HEK293T (cell line): ENCODE results near the gene ACSM5.

Experiments used
- CTCF ChIA-PET: fragments of 350-600 bp; formaldehyde crosslinking; extraction: SDS; loops from one replicate; lab custom pipeline; 2021; ENCODE audit warnings: antibody characterized with exemption, inconsistent platforms; lab: Yijun Ruan, JAX
- POLR2A ChIA-PET: fragments of 350-600 bp; formaldehyde crosslinking; extraction: SDS; loops from one replicate; lab custom pipeline; 2020; ENCODE audit warnings: antibody characterized with exemption, inconsistent platforms; lab: Yijun Ruan, JAX
- DNase-seq: peaks from one replicate; pipeline ENCODE4 v3.0.0; 2012; ENCODE audit warnings: mixed read lengths; ENCODE audit errors: extremely low spot score
- ARNT ChIP-seq: fragments of 450-650 bp; IDR thresholded peaks from 2 replicates; pipeline ENCODE4 v1.6.1; 2017; ENCODE audit warnings: mild to moderate bottlenecking
- BHLHE40 ChIP-seq: fragments of 450-650 bp; IDR thresholded peaks from 2 replicates; pipeline ENCODE4 v1.6.1; 2016; ENCODE audit warnings: mild to moderate bottlenecking, moderate library complexity, borderline replicate concordance
- CTBP1 ChIP-seq: fragments of 450-650 bp; IDR thresholded peaks from 2 replicates; pipeline ENCODE4 v1.6.1; 2016; ENCODE audit warnings: borderline replicate concordance
- ELF4 ChIP-seq: fragments of 450-650 bp; IDR thresholded peaks from 2 replicates; pipeline ENCODE4 v1.6.1; 2017; ENCODE audit warnings: antibody characterized with exemption
- FOXA1 ChIP-seq: fragments of 450-650 bp; IDR thresholded peaks from 2 replicates; pipeline ENCODE4 v1.6.1; 2016; ENCODE audit warnings: mild to moderate bottlenecking
- FOXK2 ChIP-seq: fragments of 450-650 bp; IDR thresholded peaks from 2 replicates; pipeline ENCODE4 v1.6.1; 2016; ENCODE audit warnings: mild to moderate bottlenecking
- FOXM1 ChIP-seq: fragments of 450-650 bp; IDR thresholded peaks from 2 replicates; pipeline ENCODE4 v1.6.1; 2017; ENCODE audit warnings: mild to moderate bottlenecking, borderline replicate concordance
- HDGF ChIP-seq: fragments of 450-650 bp; IDR thresholded peaks from 2 replicates; pipeline ENCODE4 v1.6.1; 2017; ENCODE audit warnings: antibody characterized with exemption, borderline replicate concordance
- L3MBTL2 ChIP-seq: fragments of 450-650 bp; conservative IDR thresholded peaks from 2 replicates; pipeline ENCODE4 v1.6.1; 2016; ENCODE audit warnings: mild to moderate bottlenecking
- LEF1 ChIP-seq: fragments of 450-650 bp; IDR thresholded peaks from 2 replicates; pipeline ENCODE4 v1.6.1; 2017; ENCODE audit warnings: mild to moderate bottlenecking, borderline replicate concordance
- NFRKB ChIP-seq: fragments of 450-650 bp; IDR thresholded peaks from 2 replicates; pipeline ENCODE4 v1.6.1; 2016; ENCODE audit warnings: mild to moderate bottlenecking, moderate library complexity
- PKNOX1 ChIP-seq: fragments of 450-650 bp; IDR thresholded peaks from 2 replicates; pipeline ENCODE4 v1.6.1; 2016
- SP1 ChIP-seq: fragments of 450-650 bp; IDR thresholded peaks from 2 replicates; pipeline ENCODE4 v1.6.1; 2017
- SUZ12 ChIP-seq: fragments of 450-650 bp; IDR thresholded peaks from 2 replicates; pipeline ENCODE4 v1.6.1; 2016; ENCODE audit warnings: mild to moderate bottlenecking
- TARDBP ChIP-seq: fragments of 450-650 bp; IDR thresholded peaks from 2 replicates; pipeline ENCODE4 v1.6.1; 2016
- ZNF384 ChIP-seq: fragments of 450-650 bp; IDR thresholded peaks from 2 replicates; pipeline ENCODE4 v1.6.1; 2016

ACSM5 gene

GRCh38 chr16:20395946-20396345, 13.4 kb upstream of the ACSM5 start:
- no peak for DNase-seq
- ChIA-PET CTCF (interaction anchor here (1.0 to 1.6 kb wide), 2 partner anchors 10 to 13 kb away, joined by 3 to 6 read pairs; no protein-coding TSS in a partner anchor), POLR2A (no interaction called here)
- TF ChIP-seq HDGF: no peak
- TF ChIP-seq LEF1: no peak
- TF ChIP-seq PKNOX1: no peak
- no peak for TF ChIP-seq BHLHE40
- TF ChIP-seq NFRKB: no peak
- no peak for TF ChIP-seq SUZ12
- TF ChIP-seq FOXA1: no peak
- no peak for TF ChIP-seq L3MBTL2
- no peak for TF ChIP-seq ZNF384
- no peak for TF ChIP-seq SP1
- no peak for TF ChIP-seq CTBP1
- no peak for TF ChIP-seq ELF4
- no peak for TF ChIP-seq TARDBP
- no peak for TF ChIP-seq FOXM1
- no peak for TF ChIP-seq FOXK2
- no peak for TF ChIP-seq ARNT

DNA sequence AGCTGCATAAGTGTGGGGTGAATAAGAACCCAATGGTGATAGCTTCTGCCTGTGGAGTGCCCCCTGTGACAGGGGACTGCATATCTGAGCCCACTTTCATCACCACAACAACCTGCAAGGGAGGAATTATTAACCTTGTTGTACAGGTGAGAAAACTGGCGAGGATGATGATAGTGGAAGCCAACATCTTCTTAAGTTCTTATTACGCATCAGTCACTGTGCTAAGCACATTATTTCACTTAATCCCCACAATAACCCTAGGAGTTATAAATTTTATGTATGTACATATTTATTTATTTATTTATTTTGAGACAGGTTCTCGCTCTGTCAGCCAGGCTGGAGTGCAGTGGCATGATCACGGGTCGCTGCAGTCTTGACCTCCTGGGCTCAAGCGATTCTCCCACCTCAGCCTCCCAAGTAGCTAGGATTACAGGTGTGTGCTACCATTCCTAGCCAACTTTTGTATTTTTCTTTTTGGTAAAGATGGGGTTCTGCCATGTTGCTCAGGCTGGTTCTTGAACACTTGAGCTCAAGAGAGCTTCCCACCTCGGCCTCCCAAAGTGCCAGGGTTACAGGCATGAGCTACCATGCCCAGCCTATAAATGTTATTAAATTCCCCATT, 12.4 kb upstream of the ACSM5 start:
- no peak for TF ChIP-seq ARNT
- no peak for TF ChIP-seq L3MBTL2
- TF ChIP-seq PKNOX1: no peak
- no peak for TF ChIP-seq TARDBP
- no peak for TF ChIP-seq NFRKB
- TF ChIP-seq SUZ12: no peak
- no peak for TF ChIP-seq FOXK2
- no peak for TF ChIP-seq CTBP1
- TF ChIP-seq BHLHE40: no peak
- TF ChIP-seq ZNF384: no peak
- no peak for TF ChIP-seq SP1
- TF ChIP-seq ELF4: no peak
- TF ChIP-seq HDGF: no peak
- no peak for TF ChIP-seq FOXM1
- no peak for TF ChIP-seq FOXA1
- TF ChIP-seq LEF1: no peak
- no peak for DNase-seq
- POLR2A ChIA-PET: no interaction called here
- CTCF ChIA-PET: interaction anchor here (1.6 kb wide), 1 partner anchor 11 kb away, joined by 6 read pairs; no protein-coding TSS in a partner anchor

GRCh38 chr16:20397468-20398074, 11.8 kb upstream of the ACSM5 start:
- ChIA-PET CTCF (no interaction called here), POLR2A (no interaction called here)
- TF ChIP-seq FOXM1 (no peak), TARDBP (no peak), HDGF (no peak), FOXA1 (no peak), NFRKB (no peak), SUZ12 (no peak), LEF1 (no peak), ARNT (no peak)
- no peak for DNase-seq

DNA sequence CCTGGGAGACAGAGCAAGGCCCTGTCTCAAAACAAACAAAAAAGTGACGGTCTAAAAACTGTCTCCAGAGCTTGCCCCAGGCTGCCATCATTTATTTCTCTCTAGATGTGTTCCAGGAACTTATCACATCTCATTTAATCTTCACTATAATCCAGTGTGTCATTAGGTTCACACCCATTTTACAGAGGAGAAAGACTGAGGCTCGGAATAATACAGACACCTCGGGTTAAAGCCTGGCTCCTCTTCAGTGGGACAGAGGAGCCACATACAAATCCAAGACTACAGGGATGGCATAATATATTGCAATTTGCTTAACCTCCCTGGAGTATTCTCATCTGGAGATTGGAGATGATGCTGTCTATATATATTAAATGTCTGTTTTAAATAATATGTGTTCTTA, 10.7 kb upstream of the ACSM5 start:
- ChIA-PET POLR2A (no interaction called here), CTCF (no interaction called here)
- no peak for TF ChIP-seq ZNF384
- no peak for TF ChIP-seq L3MBTL2
- no peak for TF ChIP-seq HDGF
- TF ChIP-seq FOXM1: no peak
- no peak for TF ChIP-seq NFRKB
- no peak for DNase-seq

DNA sequence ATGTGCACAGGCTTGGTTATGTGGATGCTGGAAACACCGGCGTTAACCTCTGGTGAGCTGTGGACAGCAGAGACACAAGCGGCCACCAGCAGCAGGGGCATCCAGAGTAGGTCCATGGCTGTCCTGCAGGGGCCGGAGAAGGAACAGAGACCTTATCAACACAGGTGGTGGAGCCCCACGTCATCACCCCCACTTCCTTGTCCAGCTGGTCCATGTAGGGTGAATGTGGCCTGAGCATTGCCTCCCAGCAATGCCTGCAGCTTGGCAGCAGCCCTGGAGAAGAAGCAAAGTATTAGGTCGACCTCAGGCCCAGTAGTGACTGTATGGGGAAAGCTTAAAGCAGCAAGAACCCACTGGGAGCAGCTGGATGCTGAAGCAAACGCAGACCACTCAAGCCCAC, 10.1 kb upstream of the ACSM5 start:
- ChIA-PET CTCF (no interaction called here), POLR2A (no interaction called here)
- no peak for DNase-seq
- no peak for TF ChIP-seq BHLHE40
- no peak for TF ChIP-seq SP1
- TF ChIP-seq PKNOX1: no peak
- TF ChIP-seq LEF1: no peak
- no peak for TF ChIP-seq CTBP1
- TF ChIP-seq FOXM1: no peak
- TF ChIP-seq NFRKB: no peak
- TF ChIP-seq L3MBTL2: no peak
- no peak for TF ChIP-seq FOXA1
- no peak for TF ChIP-seq FOXK2
- TF ChIP-seq ARNT: no peak
- no peak for TF ChIP-seq ELF4

GRCh38 chr16:20401066-20401465, 8.3 kb upstream of the ACSM5 start:
- TF ChIP-seq FOXM1 (no peak), FOXA1 (no peak), SUZ12 (no peak), L3MBTL2 (no peak), BHLHE40 (no peak), CTBP1 (no peak), FOXK2 (no peak), ARNT (no peak), TARDBP (no peak), SP1 (no peak), NFRKB (no peak), ZNF384 (no peak), LEF1 (no peak)
- DNase-seq: no peak
- ChIA-PET POLR2A (no interaction called here), CTCF (no interaction called here)
